Adrenal gland (tissue), 5 donors: ENCODE results near the gene KIF6.

ENCODE experiments used
- CTCF ChIP-seq, 6 experiments: fragments of 450-650 bp in 4 of 6; fragments of 200-600 bp in 2 of 6; sonication (generic) in 1 of 6; IDR thresholded peaks; 1 replicate in 5 of 6; 2 replicates in 1 of 6; pipeline versions ENCODE4 v1.5.1 to v1.8.0; 2016 to 2021; ENCODE audit warnings: antibody characterized with exemption in 6 of 6, mild to moderate bottlenecking in 2 of 6, moderate library complexity in 1 of 6
- POLR2A ChIP-seq, 2 donors: fragments of 450-650 bp; IDR thresholded peaks; one replicate each; pipeline ENCODE4 v1.6.1; 2017; ENCODE audit warnings: antibody characterized with exemption in 2 of 2, mild to moderate bottlenecking in 2 of 2, moderate library complexity in 1 of 2
- donor health status: DM: no; HTN: no; CAD: no.

GRCh38 chr6:39573541-39573940 lies 151.7 kb downstream of the KIF6 start:
- TF ChIP-seq POLR2A (IDR thresholded peaks at IDR 0.05): no peak
- no peak for TF ChIP-seq CTCF (IDR thresholded peaks at IDR 0.05)
